IMR-90 (cell line): ENCODE data around the gene ARID3C. TPM values are rescaled to one million over a fixed set of nuclear protein-coding genes. Genes with fewer than 3 reads are reported as not detected.
"Not testable (repeated sequence)": the region's sequence is repeated elsewhere in the genome, so short reads cannot be mapped to it uniquely, and the experiment has no call there.

Experiments used
- ATAC-seq: fragments of 200-7000 bp; cut with Tn5 transposase; 2 replicates; pipeline ENCODE4 v1.9.1; 2020; ENCODE audit warnings: low read depth, mild to moderate bottlenecking, moderate library complexity
- BruUV-seq: library from RNA; stranded (reverse); fragments of 400-500 nt; replicated peaks from 2 replicates; lab custom pipeline; 2021; lab: Mats Ljungman, UMichigan
- CTCF ChIA-PET: fragments of 300-600 bp; formaldehyde crosslinking; extraction: SDS; loops from one replicate; lab custom pipeline; 2021; ENCODE audit warnings: antibody characterized with exemption; lab: Yijun Ruan, JAX
- POLR2A ChIA-PET: fragments of 300-600 bp; sonication (Branson Sonifier 250); formaldehyde crosslinking; loops from one replicate; lab custom pipeline; 2022; ENCODE audit warnings: antibody characterized with exemption; ENCODE audit not compliant: unreplicated experiment; lab: Charles Lee
- DNase-seq: peaks from one replicate; pipeline ENCODE4 v3.0.0; 2013
- H2AFZ ChIP-seq: replicated peaks from 2 replicates; pipeline ENCODE3; 2013; ENCODE audit warnings: low read length, mild to moderate bottlenecking; ENCODE audit not compliant: poor library complexity
- H2AK5ac ChIP-seq: 2 replicates; pipeline ENCODE4 v1.6.1; 2013; ENCODE audit warnings: low read depth, low read length, inconsistent platforms
- H2AK9ac ChIP-seq: replicated peaks from 2 replicates; pipeline ENCODE3; 2013; ENCODE audit warnings: mild to moderate bottlenecking, low read depth, low read length, moderate library complexity; ENCODE audit not compliant: poor library complexity
- H2BK120ac ChIP-seq: 2 replicates; pipeline ENCODE4 v1.6.1; 2013; ENCODE audit warnings: low read depth, low read length, inconsistent platforms
- H2BK15ac ChIP-seq: 3 replicates; pipeline ENCODE4 v1.6.1; 2013; ENCODE audit warnings: low read depth, low read length, inconsistent platforms
- H2BK20ac ChIP-seq: 2 replicates; pipeline ENCODE4 v1.6.1; 2013; ENCODE audit warnings: low read depth, mild to moderate bottlenecking, inconsistent platforms, low read length, moderate library complexity
- H2BK5ac ChIP-seq: 2 replicates; pipeline ENCODE4 v1.6.1; 2013; ENCODE audit warnings: mild to moderate bottlenecking, low read depth, low read length, inconsistent platforms; ENCODE audit not compliant: poor library complexity, severe bottlenecking
- H3K14ac ChIP-seq: replicated peaks from 2 replicates; pipeline ENCODE4 v1.6.1; 2013; ENCODE audit warnings: low read depth, low read length, inconsistent platforms
- H3K18ac ChIP-seq: 2 replicates; pipeline ENCODE4 v1.6.1; 2013; ENCODE audit warnings: low read depth, low read length, control low read depth
- H3K23ac ChIP-seq: 2 replicates; pipeline ENCODE4 v1.6.1; 2013; ENCODE audit warnings: low read depth, low read length, inconsistent platforms
- H3K27ac ChIP-seq: 2 replicates; pipeline ENCODE4 v1.5.1; 2013; ENCODE audit warnings: mild to moderate bottlenecking, control low read depth, low read length; ENCODE audit not compliant: insufficient read depth
- H3K27me3 ChIP-seq: 2 replicates; pipeline ENCODE4 v1.6.1; 2013; ENCODE audit warnings: low read length; ENCODE audit not compliant: control insufficient read depth, insufficient read depth
- H3K36me3 ChIP-seq: 2 replicates; pipeline ENCODE4 v1.6.1; 2013; ENCODE audit warnings: low read length, mixed read lengths; ENCODE audit not compliant: control insufficient read depth, insufficient read depth
- H3K4ac ChIP-seq: 2 replicates; pipeline ENCODE4 v1.6.1; 2013; ENCODE audit warnings: low read depth, low read length, inconsistent platforms
- H3K4me1 ChIP-seq: 2 replicates; pipeline ENCODE4 v1.6.1; 2013; ENCODE audit warnings: low read length, mixed read lengths; ENCODE audit not compliant: control insufficient read depth, insufficient read depth
- H3K4me2 ChIP-seq: 2 replicates; pipeline ENCODE4 v1.6.1; 2013; ENCODE audit warnings: low read depth, mild to moderate bottlenecking, control low read depth, low read length, moderate library complexity
- H3K4me3 ChIP-seq: 2 replicates; pipeline ENCODE4 v1.5.1; 2013; ENCODE audit warnings: low read depth, mild to moderate bottlenecking, control low read depth, low read length, moderate library complexity; ENCODE audit not compliant: insufficient read depth
- H3K56ac ChIP-seq: 2 replicates; pipeline ENCODE4 v1.6.1; 2013; ENCODE audit warnings: low read length, inconsistent platforms; ENCODE audit not compliant: insufficient read depth; ENCODE audit errors: extremely low read depth
- H3K79me1 ChIP-seq, 2 experiments: 2 replicates each; pipeline ENCODE4 v1.6.1; 2013; ENCODE audit warnings: low read length in 2 of 2, inconsistent platforms in 1 of 2, low read depth in 1 of 2
- H3K9ac ChIP-seq: 2 replicates; pipeline ENCODE4 v1.6.1; 2013; ENCODE audit warnings: low read depth, low read length, control low read depth
- H3K9me1 ChIP-seq: 2 replicates; pipeline ENCODE4 v1.6.1; 2013; ENCODE audit warnings: low read length, inconsistent platforms; ENCODE audit not compliant: insufficient read depth
- H3K9me3 ChIP-seq: 2 replicates; pipeline ENCODE4 v1.6.1; 2013; ENCODE audit warnings: low read length; ENCODE audit not compliant: control insufficient read depth, insufficient read depth
- H4K20me1 ChIP-seq: 2 replicates; pipeline ENCODE4 v1.6.1; 2013; ENCODE audit warnings: low read length, inconsistent platforms; ENCODE audit not compliant: insufficient read depth
- H4K5ac ChIP-seq: 2 replicates; pipeline ENCODE4 v1.6.1; 2013; ENCODE audit warnings: mild to moderate bottlenecking, low read depth, low read length, control low read depth
- H4K8ac ChIP-seq, 2 experiments: 2 replicates each; pipeline ENCODE4 v1.6.1; 2013; ENCODE audit warnings: low read depth in 2 of 2, low read length in 2 of 2, control low read depth in 1 of 2, inconsistent platforms in 1 of 2
- H4K91ac ChIP-seq: 2 replicates; pipeline ENCODE4 v1.6.1; 2013; ENCODE audit warnings: low read depth, low read length, inconsistent platforms; ENCODE audit not compliant: insufficient read depth
- FOS ChIP-seq: fragments of 150-350 bp; IDR thresholded peaks from 2 replicates; pipeline ENCODE4 v1.6.1; 2016; ENCODE audit warnings: low read depth, low read length
- NFE2L2 ChIP-seq: fragments of 150-350 bp; IDR thresholded peaks from 2 replicates; pipeline ENCODE4 v1.6.1; 2016; ENCODE audit warnings: low read depth, mild to moderate bottlenecking, low read length
- POLR2A ChIP-seq: IDR thresholded peaks from 2 replicates; pipeline ENCODE4 v1.6.1; 2012; ENCODE audit warnings: mild to moderate bottlenecking, low read depth, low read length
- RFX5 ChIP-seq: IDR thresholded peaks from 2 replicates; pipeline ENCODE4 v1.8.0; 2012; ENCODE audit warnings: low read depth, mild to moderate bottlenecking, low read length, moderate library complexity
- USF2 ChIP-seq: fragments of 150-350 bp; IDR thresholded peaks from 2 replicates; pipeline ENCODE4 v1.6.1; 2017; ENCODE audit warnings: mild to moderate bottlenecking, antibody characterized with exemption, low read length, low read depth
- WGBS, 2 experiments: methylation state at CpG; one replicate each; pipeline versions ENCODE4 v1.1.5 to v1.1.7; 2013; ENCODE audit warnings: missing lambda C conversion rate in 2 of 2; ENCODE audit not compliant: insufficient read length in 1 of 2; ENCODE audit errors: extremely low coverage in 2 of 2; 5-methylcytosine and 5-hydroxymethylcytosine counted together
- dilution Hi-C: fragments of 300-500 bp; cut with HindIII; formaldehyde crosslinking; loops from one replicate; pipeline ENCODE4 v1.14.3; 2018; ENCODE audit warnings: low sequenced_read_pairs; ENCODE audit not compliant: unreplicated experiment
- in situ Hi-C: fragments of 300-500 bp; cut with MboI; formaldehyde crosslinking; loops from 3 replicates; pipeline ENCODE4 v1.14.3; 2019; ENCODE audit warnings: low sequenced_read_pairs, inconsistent platforms, mixed read lengths
- intact Hi-C: fragments of 100-400 bp; cut with micrococcal nuclease; formaldehyde crosslinking; loops from 2 replicates; pipeline ENCODE4 v1.10.0; 2022
- polyA plus RNA-seq, 3 experiments: library from polyadenylated mRNA; depleted of rRNA; stranded (reverse); fragments of >200 nt; gene quantifications; 2 replicates each; pipeline ENCODE4 v1.2.3, GENCODE V29; 2012; ENCODE audit warnings: low replicate concordance in 1 of 3
- total RNA-seq: library from RNA; depleted of rRNA; stranded (reverse); fragments of >200 nt; gene quantifications from 2 replicates; pipeline ENCODE4 v1.2.3, GENCODE V29; 2012

ARID3C gene
- total and polyA plus RNA-seq, 2 of the 4 experiments (the other 2 are of a cell fraction) = 0.07 TPM; not detected in 1

DNA sequence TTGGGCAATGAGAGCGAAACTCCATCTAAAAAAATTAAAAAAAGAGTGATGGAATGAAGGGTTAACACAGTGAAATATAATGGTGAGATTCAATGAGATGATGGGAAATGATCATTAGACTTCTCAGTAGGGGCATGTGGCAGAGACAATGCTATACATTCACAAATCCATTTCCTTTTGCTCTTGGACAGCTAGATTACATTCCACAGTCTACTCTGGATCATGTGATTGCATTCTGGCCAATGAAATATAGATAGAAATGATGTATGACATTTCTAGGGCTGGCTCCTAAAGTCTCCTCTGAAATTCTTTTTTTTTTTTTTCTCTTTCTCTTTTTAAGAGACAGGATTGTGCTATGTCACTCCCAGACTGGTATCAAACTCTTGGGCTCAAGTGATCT lies 13.8 kb upstream of the ARID3C start:
- Histone ChIP-seq H3K27ac (no peak overlapping the region), H3K79me1 (peaks cover 5 to 20% of the 10 kb centered on the region in 2 experiments), H4K91ac (no peak overlapping the region), H3K4me2 (no peak overlapping the region), H2AK9ac (no peak overlapping the region), H3K9ac (no peak overlapping the region), H4K20me1 (no peaks in the 10 kb centered on the region), H3K56ac (no peak overlapping the region), H2BK5ac (no peak overlapping the region), H3K14ac (no peak overlapping the region), H3K9me1 (peaks cover 17% of the 10 kb centered on the region), H2BK120ac (no peak overlapping the region), H3K23ac (peak overlapping the region; percentile 21; the same call in 1 of the 2 replicates), H3K9me3 (no peaks in the 10 kb centered on the region), H3K4ac (no peak overlapping the region), H3K36me3 (no peaks in the 10 kb centered on the region), H4K5ac (no peak overlapping the region), H3K27me3 (no peaks in the 10 kb centered on the region), H3K4me1 (peaks cover 8% of the 10 kb centered on the region), H2AFZ (no peak overlapping the region), H4K8ac (no peak overlapping the region), H2BK20ac (no peak overlapping the region), H3K18ac (no peak overlapping the region), H2BK15ac (no peak overlapping the region), H3K4me3 (no peak overlapping the region), H2AK5ac (no peak overlapping the region)
- dilution Hi-C loops (no loop called here), in situ Hi-C loops (no loop called here), intact Hi-C loops (no loop called here)
- BruUV-seq = no TSS peak
- WGBS, 2 experiments = no CpG with 5 or more reads among the region's 1 CpG
- ATAC-seq (no peak), DNase-seq (no peak)
- POLR2A ChIA-PET = no interaction called here
- TF ChIP-seq POLR2A = no peak
- TF ChIP-seq RFX5 = no peak
- no peak for TF ChIP-seq NFE2L2
- TF ChIP-seq USF2 = peak; percentile 32; the same call in 1 of the 2 replicates
- no peak for TF ChIP-seq FOS
- CTCF ChIA-PET = no interaction called here

DNA sequence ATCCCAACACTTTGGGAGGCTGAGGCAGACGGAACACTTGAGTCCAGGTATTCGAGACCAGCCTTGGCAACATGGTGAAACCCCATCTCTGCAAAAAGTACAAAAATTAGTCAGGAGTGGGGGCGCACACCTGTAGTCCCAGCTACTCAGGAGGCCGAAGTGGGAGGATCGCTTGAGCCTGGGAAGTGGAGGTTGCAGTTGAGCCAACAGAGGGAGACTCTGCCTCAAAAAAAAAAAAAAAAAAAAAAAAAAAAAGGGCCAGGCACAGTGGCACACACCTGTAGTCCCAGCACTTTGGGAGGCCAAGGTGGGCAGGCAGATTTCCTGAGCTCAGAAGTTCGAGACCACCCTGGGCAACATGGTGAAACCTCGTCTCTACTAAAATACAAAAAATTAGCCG lies 10.5 kb upstream of the ARID3C start:
- H3K36me3 ChIP-seq, H2BK5ac ChIP-seq, H3K4me3 ChIP-seq, CTCF ChIA-PET, BruUV-seq, in situ Hi-C loops, ATAC-seq, H2AFZ ChIP-seq, H3K56ac ChIP-seq, POLR2A ChIA-PET, DNase-seq, H2AK5ac ChIP-seq, H3K4me1 ChIP-seq, dilution Hi-C loops, H3K9ac ChIP-seq, H3K14ac ChIP-seq, H3K4me2 ChIP-seq, H3K27me3 ChIP-seq, H4K91ac ChIP-seq, H4K20me1 ChIP-seq, H2BK20ac ChIP-seq, H4K8ac ChIP-seq, intact Hi-C loops, H3K18ac ChIP-seq, H4K5ac ChIP-seq, H3K4ac ChIP-seq, H3K27ac ChIP-seq, H2AK9ac ChIP-seq, H3K9me3 ChIP-seq, H2BK15ac ChIP-seq, H2BK120ac ChIP-seq, H3K23ac ChIP-seq: not testable (repeated sequence)
- Histone ChIP-seq H3K9me1 (peaks cover 13% of the 10 kb centered on the region; the same call in 1 of the 2 replicates), H3K79me1 (peaks cover 13 to 33% of the 10 kb centered on the region in 2 experiments)
- no CpG with 5 or more reads among the region's 8 CpGs for WGBS, 2 experiments
